AG20443 (cell line): ENCODE measurements around the gene MAGED2.
"Not testable (repeated sequence)": the region's sequence is repeated elsewhere in the genome, so short reads cannot be mapped to it uniquely, and the experiment has no call there.

ENCODE experiments used
- DNase-seq: peaks from one replicate; pipeline ENCODE4 v3.0.0; 2012; ENCODE audit warnings: low spot score, mixed read lengths

Gene MAGED2

GRCh38 chrX:54819201-54819600 is 11.7 kb downstream of the MAGED2 start:
- DNase-seq, result no peak

- no peak for DNase-seq
Observed at GRCh38 chrX:54820737-54821136, 13.2 kb downstream of the MAGED2 start.

GRCh38 chrX:54821310-54821709 is 13.8 kb downstream of the MAGED2 start:
- no peak for DNase-seq

- DNase-seq, result no peak
Observed at GRCh38 chrX:54824195-54824594, 16.6 kb downstream of the MAGED2 start.

- no peak for DNase-seq
Observed at GRCh38 chrX:54824722-54825121, 17.2 kb downstream of the MAGED2 start.

- DNase-seq, result no peak
Observed at GRCh38 chrX:54825716-54826438, 18.3 kb downstream of the MAGED2 start.

GRCh38 chrX:54826598-54826997 is 19.1 kb downstream of the MAGED2 start:
- DNase-seq, result no peak

GRCh38 chrX:54838583-54838982 is 31.0 kb downstream of the MAGED2 start:
- DNase-seq, result no peak

- not testable (repeated sequence) for DNase-seq
Observed at GRCh38 chrX:54841184-54841874, 33.8 kb downstream of the MAGED2 start.

- DNase-seq, result no peak
Observed at GRCh38 chrX:54842607-54843006, 35.1 kb downstream of the MAGED2 start.

GRCh38 chrX:54843050-54843449 is 35.5 kb downstream of the MAGED2 start:
- DNase-seq, result no peak

- not testable (repeated sequence) for DNase-seq
Observed at GRCh38 chrX:54847700-54848099, 40.2 kb downstream of the MAGED2 start.

GRCh38 chrX:54865208-54865607 is 57.7 kb downstream of the MAGED2 start:
- no peak for DNase-seq
